Stimulated activated naive CD4-positive, alpha-beta T cell treated with Interleukin-2 at 50 U/mL for 16 hours (primary cell): ENCODE data around the gene XBP1.
A peak's percentile ranks its signal among the peaks of the same experiment; 100 is the strongest.
"Not testable (repeated sequence)": the region's sequence is repeated elsewhere in the genome, so short reads cannot be mapped to it uniquely, and the experiment has no call there.

Experiments used
- DNase-seq: peaks from one replicate; lab custom pipeline; 2025; lab: John Stamatoyannopoulos, UW

XBP1 gene

DNA sequence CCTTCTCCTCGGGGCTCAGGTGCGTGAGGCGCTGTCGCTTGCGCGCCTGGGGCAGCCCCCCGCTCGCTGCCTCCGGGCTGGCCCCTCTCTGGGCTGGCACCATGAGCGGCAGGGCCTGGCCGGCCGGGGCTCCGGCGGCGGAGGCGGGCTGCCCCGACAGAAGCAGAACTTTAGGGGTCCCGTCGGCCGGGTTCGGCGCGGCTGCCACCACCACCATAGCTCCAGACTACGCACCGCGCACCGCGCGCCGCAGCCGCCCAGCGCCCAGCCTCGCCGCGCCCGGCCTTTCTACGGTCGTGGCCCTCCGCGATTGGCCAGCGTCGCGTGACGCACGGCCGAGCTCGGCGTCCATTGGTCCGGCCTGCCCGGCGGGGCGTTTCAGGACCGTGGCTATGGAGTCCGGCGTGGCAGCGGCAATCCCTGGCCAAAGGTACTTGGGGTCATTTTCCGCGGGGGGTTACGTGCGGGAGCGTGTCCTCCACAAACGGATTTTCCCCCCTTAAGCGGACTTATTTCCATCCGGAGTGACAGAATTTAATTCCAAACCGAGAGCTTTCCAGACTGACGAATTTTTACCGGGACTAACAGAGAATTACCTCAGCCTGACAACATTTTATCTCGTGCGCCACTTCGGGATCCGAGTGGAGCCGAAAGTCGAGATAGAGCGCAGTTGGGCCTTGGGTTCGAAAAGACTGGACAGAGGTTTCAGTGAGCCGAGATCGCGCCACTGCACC lies at the start of gene XBP1:
TSS of gene XBP1 (minus strand) at position 262 of the 734 bp plus-strand sequence.
- DNase-seq: peak; percentile 83

DNA sequence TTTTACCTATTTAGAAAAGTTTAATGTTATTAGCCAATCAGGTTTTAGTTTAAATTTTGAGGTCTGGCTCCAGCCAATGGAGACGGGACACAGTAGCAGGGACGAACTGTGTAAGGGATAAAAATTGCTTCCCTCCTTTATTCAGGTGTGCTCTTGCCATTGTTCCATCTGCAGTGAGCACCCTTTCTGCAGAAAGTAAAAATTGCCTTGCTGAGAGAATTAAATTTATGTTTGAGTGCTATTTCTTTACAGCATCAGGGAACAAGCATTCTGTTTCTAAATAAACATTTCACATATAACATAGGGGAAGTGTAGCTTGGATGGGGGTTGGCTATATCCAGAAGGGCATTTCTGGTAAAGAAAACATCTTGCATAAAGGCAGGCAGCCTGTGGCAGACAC lies 46.6 kb upstream of the XBP1 start:
- DNase-seq: no peak

DNA sequence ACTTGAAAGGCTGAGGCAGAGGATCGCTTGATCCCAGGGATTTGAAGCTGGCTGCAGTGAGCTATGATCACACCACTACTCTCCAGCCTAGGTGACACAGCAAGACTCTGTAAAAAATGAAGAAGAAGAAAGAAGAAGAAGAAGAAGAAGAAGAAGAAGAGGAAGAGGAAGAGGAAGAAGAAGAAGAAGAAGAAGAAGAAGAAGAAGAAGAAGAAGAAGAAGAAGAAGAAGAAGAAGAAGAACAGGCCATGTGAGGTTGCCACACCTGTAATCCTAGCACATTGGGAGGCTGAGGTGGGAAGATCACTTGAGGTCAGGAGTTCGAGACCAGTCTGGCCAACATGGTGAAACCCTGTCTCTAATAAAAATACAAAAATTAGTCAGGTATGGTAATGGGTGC lies 43.9 kb upstream of the XBP1 start:
- DNase-seq: not testable (repeated sequence)

DNA sequence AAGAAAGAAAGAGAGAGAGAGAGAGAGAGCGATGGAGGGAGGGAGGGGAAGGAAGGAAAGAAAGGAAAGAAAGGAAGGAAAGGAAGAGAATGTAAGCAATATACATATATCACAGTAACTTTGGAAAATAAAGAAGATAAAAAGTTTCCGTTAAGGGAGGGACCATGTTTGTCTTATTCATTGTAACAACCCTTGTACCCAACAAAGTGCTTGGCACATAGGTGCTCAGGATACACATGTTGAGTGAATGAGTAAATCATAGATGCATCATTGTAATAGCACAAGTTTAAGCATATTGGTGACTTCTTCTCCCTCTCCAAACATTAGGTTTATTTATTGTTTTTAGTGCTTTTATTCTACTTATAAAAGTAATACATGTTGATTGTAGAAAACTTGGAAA lies 43.3 kb upstream of the XBP1 start:
- no peak for DNase-seq

DNA sequence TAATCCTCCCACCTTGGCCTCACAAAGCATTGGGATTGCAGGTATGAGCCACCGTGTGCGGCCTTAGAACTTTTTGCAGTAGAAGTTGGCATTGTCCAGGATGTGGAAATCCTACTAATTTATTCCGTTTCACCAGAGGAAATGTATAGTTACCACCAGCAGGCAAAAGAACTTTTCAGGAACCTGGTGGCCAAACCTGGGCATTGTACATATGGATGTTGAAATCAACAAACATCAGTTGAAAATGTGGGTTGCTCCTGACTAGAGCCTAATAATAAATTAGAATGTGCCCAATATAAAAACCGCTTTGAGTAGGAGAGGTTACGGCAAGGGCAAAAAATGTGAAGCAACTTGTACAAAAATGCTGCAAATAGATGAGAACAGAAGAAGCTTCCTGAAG lies 40.7 kb upstream of the XBP1 start:
- no peak for DNase-seq

DNA sequence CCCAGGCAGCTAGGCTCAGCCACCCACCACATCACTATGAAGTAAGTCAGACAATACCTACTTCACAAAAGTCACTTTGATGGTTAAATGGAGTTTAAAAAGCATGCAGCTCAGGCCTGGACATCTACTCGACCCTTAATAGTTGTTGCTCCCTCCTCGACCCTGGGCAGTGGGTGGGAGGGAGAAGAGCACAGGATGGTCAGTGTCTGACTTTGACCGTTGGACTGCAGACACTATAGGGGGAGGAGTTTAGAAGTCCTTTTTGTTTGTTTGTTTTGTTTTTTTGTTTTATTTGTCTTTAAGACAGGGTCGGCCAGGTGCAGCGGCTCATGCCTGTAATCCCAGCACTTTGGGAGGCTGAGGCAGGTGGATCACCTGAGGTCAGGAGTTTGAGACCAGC lies 38.6 kb upstream of the XBP1 start:
- no peak for DNase-seq

DNA sequence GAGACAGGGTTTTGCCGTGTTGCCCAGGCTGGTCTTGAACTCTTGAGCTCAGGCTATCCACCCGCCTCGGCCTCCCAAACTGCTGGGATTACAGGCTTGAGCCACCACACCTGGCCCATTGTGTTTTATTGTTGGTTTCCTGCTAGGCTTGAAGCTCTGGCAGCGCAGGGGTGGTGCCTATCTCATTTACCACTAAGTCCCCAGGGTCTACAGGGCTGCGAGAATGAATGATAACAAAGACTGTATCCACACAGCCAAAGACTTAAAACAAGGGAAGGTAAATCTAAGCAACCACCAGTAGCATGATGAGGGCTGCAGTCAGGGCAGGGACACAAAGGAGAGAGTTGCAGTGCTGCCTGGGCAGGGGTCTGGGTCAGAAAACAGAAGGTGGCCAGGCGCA lies 37.3 kb upstream of the XBP1 start:
- no peak for DNase-seq

DNA sequence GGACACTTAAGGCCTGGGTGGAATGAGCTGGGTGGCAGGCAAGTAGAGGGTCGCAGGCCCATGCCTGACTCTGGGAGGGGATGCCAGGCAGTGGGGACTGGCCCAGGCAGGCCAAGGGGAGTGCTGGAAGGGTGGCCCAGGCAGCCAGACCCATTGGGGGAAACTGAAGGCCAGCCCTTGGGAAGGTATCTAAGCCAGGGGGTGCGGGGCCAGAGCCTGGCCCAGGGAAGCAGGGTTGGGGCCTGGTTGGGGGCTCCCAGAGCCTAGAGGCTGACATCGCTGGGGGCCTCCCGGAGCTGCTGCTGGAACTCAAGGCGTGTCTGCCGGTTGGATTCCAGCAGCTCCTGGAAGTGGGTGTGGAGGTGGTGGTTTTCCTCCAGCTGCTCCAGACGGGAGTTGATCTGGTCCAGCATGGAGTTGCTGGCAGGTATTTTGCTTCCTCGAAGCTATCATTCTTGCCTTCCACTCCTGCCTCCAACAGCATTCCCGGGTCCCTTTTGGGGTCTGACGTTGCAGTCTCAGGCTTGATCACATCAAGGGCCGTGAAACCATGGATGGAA lies 35.3 kb upstream of the XBP1 start:
- no peak for DNase-seq

DNA sequence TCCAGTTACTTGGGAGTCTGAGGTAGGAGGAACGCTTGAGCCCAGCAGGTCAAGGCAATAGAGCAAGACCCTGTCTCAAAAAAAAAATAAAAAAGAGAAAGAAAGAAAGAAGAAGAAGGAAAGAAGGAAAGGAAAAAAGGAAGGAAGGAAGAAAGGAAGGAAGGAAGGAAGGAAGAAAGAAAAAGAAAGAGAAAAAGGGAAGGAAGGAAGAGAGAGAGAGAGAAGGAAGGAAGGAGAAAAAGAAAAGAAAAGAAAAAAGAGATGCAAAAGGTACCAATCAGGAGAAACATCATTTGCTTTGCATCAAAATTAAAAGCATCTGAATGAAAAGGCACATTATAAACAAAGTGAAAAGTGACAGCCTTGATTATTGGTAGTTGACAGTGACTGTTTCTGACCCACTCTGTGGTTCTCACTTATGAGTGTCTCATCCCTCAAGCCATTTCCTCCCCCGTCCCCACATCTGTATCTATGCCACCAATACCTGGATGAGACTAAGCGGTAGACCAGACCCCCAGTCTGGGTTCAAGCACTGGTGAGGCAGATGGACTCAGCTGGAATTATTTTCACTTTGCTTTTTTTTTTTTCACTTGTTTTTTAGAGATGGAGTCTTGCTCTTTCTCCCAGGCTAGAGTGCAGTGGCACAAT lies 33.0 kb upstream of the XBP1 start:
- no peak for DNase-seq

DNA sequence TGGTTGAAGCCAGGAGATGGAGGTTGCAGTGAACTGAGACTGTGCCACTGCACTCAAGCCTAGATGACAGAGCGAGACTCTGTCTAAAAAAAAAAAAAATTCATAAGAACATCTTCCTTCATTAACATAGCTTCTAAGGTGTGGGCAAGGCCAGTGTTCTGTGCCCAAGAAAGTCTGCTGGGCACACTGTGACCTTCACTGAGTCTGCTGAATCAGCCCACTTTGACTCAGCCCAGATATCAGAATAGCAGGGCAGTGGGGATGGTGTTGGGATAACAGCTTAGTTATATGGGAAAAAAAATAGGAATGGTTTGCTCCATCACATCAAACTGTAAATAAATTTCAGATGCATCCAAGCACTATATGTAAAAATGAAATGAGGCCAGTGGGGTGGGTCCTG lies 32.4 kb upstream of the XBP1 start:
- no peak for DNase-seq

DNA sequence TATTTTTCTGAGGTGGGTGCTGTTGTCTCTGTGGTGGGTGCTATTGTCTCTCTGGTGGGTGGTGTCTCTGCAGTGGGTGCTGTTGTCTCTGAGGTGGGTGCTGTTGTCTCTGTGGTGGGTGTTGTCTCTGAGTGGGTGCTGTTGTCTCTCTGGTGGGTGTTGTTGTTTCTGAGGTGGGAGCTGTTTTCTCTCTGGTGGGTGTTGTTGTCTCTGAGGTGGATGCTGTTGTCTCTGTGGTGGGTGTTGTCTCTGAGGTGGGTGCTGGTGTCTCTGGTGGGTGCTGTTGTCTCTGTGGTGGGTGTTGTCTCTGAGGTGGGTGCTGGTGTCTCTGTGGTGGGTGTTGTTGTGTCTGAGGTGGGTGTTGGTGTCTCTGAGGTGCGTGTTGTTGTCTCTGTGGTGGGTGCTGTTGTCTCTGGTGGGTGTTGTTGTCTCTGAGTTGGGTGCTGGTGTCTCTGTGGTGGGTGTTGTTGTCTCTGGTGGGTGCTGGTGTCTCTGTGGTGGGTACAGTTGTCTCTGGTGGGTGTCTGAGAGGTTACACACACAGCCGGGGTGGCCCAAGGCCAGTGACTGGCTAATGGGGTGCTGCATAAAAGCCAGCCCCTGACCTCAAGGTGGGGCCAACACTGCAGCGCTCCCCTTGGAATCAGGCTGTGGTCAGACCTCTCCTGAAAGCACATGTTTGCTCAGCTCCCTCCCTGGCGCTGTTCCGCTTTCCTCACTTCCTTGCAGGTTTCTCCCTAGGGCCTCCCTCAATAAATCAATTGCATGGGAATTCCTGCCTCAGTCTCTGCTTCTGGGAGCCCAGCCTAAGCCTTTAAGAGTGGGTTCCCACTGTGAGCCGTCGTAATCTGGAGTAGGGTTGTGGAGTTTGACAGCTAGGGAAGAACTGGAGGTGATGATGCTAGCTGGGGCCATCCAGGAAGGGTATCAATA lies 31.0 kb upstream of the XBP1 start:
- no peak for DNase-seq

DNA sequence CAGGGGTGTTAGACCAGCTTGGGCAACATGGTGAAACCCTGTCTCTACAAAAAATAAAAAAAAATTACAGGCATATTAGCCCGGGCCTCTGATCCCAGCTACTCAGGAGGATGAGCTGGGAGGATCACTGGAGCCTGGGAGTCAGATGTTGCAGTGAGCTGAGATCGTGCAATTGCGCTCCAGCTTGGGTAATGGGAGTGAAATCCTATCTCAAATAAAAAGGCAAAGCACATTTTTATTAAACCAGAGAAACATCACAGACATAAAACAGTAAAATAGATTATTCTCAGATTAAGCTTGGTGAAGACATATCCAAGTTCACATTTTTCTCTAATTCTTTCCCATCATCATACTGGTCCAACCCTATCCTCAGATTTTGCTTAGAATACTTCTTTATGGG lies 30.1 kb upstream of the XBP1 start:
- no peak for DNase-seq

DNA sequence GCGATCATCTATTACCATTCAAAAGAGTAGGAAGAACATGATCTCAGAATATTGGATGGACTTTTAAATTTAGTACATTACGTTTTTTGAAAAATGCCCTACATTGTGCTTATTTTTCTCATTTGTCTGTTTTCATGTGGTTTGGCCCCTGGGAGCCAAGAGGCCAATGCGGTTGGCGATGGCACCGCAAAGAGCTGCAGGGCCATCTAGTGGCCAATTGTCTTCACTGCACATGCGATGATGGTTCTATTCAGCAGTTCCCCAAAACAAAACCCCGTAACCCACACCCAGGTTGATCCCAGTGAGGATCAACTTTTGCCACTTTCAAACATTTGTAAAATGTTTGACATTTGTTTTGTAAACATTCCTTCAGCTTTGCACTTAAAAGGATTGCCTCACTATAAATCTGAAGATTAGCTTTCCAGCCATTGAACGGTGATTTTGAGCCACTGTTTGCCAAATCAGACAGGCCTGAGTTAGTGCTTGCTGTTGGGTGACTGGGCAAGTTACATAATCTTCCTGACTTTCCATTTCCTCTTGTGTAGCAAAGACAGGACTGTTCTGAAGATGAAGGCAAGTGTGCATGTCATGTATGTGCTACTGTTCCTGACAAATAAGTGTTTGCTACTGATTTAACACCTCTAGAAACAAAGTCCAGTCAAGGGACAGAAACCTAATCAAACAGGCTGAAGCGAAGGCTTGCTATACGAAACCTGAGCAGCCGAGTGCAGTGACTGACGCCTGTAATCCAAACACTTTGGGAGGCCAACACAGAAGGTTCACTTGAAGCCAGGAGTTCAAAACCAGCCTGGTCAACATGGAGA lies 29.2 kb upstream of the XBP1 start:
- peak; percentile 49 for DNase-seq

DNA sequence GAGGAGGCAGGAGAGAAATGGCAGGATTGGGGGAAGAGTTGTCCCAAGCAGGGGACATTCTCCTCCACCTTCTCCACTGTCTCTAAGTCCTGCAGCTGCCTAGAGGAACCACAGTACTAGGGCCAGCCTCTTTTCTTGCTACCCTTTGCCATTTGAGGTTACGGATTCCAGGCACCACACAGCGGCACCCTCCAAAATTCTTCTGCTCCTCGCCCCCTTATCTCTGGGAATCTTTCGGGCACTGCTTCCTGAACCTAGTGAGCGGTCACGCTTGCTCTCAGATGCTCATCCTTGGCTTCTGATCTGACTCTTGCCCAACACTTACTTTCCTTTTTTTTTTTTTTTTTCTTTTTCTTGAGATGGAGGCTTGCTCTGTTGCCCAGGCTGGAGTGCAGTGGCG lies 26.6 kb upstream of the XBP1 start:
- DNase-seq: no peak

DNA sequence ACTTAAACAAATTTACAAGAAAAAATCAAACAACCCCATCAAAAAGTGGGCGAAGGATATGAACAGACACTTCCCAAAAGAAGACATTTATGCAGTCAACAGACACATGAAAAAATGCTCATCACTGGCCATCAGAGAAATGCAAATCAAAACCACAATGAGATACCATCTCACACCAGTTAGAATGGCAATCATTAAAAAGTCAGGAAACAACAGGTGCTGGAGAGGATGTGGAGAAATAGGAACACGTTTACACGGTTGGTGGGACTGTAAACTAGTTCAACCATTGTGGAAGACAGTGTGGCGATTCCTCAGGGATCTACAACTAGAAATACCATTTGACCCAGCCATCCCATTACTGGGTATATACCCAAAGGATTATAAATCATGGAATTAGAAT lies 26.1 kb upstream of the XBP1 start:
- not testable (repeated sequence) for DNase-seq

DNA sequence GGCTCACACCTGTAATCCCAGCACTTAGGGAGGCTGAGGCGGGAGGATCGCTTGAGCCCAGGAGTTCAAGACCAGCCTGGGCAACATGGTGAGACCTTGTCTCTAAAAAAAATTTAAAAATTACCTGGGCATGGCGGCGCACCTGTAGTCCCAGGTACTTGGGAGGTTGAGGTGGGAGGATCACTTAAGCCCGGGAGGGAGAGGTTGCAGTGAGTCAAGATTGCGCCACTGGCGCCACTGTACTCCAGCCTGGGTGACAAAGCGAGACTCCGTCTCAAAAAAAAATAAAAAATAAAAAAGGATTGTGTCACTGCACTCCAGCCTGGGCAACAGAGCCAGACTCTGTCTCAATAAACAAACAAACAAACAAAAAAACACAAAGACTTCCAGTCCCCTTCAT lies 24.1 kb upstream of the XBP1 start:
- DNase-seq: not testable (repeated sequence)

DNA sequence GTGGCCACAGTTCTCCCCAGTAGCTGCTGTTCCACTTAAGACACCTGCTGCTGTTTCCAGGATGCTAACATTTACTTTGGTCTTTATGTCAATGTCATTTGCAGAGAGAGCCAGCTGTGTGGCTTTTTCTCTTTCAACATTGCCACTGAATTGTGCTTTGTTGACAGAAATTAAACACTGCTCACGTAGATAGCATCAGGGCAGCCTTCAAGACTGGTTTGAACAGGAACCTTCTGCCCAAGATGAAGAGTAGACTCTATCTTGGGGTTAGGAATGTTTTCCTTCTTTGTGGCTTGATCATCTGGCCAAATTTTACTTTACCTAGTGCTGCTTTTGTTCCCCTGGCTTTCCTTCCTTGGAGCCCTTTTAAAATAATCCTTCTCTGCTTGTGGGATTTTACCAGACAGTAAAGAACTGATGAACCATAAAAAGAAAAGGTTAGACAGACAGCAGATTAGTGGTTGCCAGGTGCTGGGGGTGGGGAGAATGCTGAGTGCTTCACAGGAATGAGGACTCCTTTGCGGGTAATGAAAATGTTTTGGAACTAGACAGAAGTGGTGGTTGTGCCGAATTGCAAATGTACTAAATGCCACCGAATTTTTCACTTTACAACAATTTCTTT lies 22.7 kb upstream of the XBP1 start:
- no peak for DNase-seq

DNA sequence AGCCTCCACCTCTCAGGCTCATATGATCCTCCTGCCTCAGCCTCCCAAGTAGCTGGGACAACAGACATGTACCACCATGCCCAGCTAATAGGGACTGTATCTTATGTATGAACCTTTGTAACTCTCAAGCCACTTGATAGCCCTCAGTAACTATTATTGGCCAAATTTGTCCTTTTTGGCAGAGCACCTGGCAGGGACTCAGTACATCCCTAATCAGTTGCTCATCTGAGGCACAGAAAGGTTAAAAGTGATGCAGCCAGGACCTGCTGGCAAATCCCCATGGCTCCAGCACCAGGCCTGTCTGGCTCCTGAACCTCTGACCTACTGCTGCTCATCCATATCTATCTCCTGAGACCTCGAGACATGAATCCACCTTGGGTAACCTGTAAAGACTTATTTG lies 21.1 kb upstream of the XBP1 start:
- DNase-seq: no peak

DNA sequence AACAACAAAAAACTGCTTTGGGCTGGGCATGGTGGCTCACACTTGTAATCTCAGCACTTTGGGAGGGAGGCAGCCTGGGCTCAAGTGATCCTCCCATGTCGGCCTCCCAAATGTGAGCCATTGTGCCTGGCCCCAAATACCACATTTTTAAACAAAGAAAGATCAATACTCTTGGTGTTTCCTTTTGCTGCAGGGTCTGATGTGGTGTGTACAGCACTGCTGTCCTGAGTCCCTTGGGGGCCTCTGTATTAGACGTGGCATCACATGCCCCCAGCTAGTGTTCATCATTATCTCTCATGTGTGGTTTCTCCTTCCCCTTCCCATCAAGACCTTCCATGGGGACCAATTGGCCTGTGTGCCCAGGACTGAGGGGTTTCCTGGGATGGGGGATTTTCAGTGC lies 20.5 kb upstream of the XBP1 start:
- no peak for DNase-seq

DNA sequence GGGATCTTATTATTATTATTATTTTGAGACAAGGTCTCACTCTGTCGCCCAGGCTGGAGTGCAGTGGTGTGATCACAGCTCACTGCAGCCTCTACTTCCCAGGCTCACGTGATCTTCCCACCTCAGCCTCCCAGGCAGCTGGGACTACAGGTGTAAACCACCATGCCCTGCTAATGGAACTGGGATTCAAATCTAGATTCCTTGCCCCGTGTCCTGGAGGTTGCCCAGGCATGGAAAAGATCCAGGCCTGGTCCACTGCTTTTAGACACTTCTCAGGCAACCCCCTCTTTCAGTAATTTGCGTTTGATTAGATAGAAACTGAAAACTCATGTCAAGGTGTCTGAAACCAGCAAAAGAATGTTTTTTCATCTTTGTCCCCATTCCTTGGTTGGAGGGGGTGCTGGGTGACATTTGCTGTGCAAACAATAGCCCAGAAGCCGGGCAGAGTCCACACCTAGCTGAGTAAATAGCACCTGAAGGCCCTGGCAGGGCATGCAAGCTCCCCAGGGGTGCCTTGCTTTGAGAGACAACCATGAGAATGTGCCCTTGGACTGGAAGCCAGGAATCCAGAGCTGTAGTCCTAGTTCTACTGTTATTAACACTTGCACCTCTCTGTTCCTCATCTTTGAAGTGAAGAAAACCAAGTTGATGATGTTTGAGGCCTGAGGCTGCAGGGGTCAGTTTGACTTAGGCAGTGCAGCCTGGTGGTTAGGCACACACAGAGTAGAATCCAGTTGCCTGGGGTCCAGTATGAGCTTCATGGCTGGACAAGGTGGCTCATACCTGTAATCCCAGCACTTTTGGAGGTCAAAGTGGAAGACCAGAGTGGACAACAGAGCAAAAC lies 19.1 kb upstream of the XBP1 start:
- DNase-seq: no peak
